ENCODE results near the gene CRYBG2.

DNA sequence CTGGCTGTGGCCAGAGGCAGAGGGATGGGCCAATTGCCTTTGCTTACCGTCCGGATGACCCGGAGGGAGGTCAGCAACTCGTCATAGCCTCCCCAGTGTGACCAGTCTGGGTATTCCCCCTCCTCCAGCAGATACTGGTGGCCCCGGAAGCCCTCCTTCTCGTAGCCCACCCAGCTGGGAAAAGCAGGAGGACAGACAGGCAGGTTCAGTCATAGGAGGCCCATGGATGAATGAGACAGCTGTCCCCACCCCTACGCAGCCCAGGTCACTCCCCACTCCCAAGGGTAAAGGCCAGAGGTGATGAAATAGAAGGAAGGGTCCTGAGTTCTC lies 16.8 kb downstream of the CRYBG2 start:
- TF ChIP-seq EP300 (IDR thresholded peaks at IDR 0.05; ENCODE audit: borderline replicate concordance in 1 of 2, control insufficient read depth in 1 of 2, low read depth in 2 of 2, low read length in 2 of 2): no peak
- no peak for TF ChIP-seq SP1 (IDR thresholded peaks at IDR 0.05; ENCODE audit: low read depth, low read length)
- TF ChIP-seq, protein P1, sequence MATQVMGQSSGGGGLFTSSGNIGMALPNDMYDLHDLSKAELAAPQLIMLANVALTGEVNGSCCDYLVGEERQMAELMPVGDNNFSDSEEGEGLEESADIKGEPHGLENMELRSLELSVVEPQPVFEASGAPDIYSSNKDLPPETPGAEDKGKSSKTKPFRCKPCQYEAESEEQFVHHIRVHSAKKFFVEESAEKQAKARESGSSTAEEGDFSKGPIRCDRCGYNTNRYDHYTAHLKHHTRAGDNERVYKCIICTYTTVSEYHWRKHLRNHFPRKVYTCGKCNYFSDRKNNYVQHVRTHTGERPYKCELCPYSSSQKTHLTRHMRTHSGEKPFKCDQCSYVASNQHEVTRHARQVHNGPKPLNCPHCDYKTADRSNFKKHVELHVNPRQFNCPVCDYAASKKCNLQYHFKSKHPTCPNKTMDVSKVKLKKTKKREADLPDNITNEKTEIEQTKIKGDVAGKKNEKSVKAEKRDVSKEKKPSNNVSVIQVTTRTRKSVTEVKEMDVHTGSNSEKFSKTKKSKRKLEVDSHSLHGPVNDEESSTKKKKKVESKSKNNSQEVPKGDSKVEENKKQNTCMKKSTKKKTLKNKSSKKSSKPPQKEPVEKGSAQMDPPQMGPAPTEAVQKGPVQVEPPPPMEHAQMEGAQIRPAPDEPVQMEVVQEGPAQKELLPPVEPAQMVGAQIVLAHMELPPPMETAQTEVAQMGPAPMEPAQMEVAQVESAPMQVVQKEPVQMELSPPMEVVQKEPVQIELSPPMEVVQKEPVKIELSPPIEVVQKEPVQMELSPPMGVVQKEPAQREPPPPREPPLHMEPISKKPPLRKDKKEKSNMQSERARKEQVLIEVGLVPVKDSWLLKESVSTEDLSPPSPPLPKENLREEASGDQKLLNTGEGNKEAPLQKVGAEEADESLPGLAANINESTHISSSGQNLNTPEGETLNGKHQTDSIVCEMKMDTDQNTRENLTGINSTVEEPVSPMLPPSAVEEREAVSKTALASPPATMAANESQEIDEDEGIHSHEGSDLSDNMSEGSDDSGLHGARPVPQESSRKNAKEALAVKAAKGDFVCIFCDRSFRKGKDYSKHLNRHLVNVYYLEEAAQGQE (IDR thresholded peaks at IDR 0.05; ENCODE audit: low read depth, low read length): no peak
- TF ChIP-seq, protein P2, sequence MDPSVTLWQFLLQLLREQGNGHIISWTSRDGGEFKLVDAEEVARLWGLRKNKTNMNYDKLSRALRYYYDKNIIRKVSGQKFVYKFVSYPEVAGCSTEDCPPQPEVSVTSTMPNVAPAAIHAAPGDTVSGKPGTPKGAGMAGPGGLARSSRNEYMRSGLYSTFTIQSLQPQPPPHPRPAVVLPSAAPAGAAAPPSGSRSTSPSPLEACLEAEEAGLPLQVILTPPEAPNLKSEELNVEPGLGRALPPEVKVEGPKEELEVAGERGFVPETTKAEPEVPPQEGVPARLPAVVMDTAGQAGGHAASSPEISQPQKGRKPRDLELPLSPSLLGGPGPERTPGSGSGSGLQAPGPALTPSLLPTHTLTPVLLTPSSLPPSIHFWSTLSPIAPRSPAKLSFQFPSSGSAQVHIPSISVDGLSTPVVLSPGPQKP (IDR thresholded peaks at IDR 0.05; ENCODE audit: low read depth, low read length): no peak
- TF ChIP-seq GABPA (IDR thresholded peaks at IDR 0.05; ENCODE audit: low read depth): no peak
- no peak for TF ChIP-seq RFX5 (IDR thresholded peaks at IDR 0.05; ENCODE audit: low read depth, low read length)

All from GM12878 (cell line).